Hematopoietic multipotent progenitor cell treated with erythropoietin and hydrocortisone succinate and interleukin-3 and kit ligand, for 15 days (in vitro differentiated cells): ENCODE results near the gene ITIH3.
A peak's percentile ranks its signal among the peaks of the same experiment; 100 is the strongest.

Source experiments
- DNase-seq: peaks from one replicate; pipeline ENCODE4 v3.0.0-alpha.2; 2015; ENCODE audit warnings: low spot score

ITIH3 gene

DNA sequence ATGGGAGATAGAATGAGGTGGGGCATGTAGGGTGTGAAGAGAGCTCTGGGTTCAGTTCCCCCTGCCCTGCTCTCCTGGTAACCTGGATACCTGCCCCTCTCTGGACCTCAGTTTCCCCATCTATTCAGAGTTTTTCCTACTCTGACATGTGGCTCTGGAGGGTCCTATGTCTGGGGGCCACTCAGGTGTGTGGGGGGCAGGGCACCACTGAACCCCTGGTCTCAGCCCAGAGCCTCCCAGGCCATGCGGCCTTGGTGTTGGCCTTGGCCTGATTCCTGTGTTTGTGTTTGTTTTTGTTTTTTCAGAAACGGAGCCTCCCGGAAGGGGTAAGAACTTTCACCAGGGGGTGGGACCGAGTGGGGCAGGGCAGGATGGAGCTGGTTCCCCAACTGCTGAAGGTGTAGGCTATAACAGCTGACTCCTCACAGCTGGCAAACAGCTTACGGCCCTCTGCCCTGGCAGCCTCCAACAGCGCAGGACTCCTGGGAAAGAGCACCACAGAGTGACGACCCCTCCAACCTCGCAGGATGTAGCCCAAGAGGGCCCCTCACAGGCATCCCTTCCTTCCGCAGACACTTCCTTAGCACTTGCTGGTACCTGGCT lies 803 bp downstream of the ITIH3 start:
- DNase-seq: no peak

DNA sequence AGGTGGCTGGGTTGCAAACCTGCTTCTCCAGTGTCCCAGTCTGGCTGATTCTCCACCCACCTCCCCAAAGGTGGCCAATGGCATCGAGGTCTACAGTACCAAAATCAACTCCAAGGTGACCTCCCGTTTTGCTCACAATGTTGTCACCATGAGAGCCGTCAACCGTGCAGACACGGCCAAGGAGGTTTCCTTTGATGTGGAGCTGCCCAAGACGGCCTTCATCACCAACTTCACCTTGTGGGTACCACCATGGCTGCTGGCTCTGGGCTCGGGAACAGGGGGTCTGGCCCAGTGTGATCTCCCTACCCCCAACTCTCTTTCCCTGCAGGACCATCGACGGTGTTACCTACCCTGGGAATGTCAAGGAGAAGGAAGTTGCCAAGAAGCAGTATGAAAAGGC lies 1.8 kb downstream of the ITIH3 start:
- DNase-seq: no peak

DNA sequence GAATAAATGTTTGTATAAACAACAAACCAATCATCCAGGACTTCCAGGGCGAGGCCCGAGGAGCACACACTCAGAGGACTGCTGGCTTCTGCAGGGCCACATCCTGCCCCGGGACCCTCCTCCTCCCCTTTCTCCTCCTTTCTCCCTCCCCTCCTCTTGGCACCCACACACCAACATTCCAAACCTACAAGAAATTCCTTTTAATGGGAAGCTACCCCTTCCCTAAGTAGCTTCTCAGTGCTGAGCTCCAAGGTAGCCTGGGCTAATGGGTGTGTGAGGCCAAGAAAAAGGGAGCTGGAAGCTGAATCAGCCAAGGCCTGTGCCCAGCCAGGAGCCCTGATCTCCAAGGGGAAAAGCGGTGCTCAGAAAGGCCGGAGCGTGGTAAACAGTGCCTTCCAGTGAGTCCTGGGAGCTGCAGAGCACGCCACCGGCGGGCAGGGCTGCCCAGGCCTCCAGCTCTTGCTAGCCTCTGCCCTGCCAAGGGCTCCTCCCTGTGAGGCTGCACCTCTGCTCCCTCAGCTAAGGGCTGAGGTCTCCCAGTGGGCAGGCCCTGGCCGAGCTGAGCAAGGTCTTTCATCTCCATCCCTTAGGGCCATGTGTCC lies 3.9 kb downstream of the ITIH3 start:
- no peak for DNase-seq

DNA sequence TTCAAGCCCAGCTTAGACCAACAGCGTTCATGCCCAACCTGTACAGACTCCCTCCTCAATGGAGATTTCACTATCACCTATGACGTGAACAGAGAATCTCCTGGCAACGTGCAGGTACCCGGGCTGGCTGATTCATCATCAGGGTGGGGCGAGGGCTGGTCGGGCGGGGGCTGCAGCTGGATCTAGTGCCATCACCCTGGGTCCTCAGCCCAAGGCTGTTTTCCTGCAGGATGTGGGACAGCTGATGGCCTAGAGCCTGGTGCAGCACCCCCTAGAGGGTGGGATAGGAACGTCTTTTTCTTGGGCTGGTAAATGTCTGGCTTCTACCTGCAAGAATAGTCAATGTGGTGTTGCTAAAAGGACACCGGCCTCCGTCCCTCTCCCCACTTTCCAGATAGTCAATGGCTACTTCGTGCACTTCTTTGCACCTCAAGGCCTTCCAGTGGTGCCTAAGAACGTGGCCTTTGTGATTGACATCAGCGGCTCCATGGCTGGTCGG lies 4.4 kb downstream of the ITIH3 start:
- peak; percentile 34 for DNase-seq

DNA sequence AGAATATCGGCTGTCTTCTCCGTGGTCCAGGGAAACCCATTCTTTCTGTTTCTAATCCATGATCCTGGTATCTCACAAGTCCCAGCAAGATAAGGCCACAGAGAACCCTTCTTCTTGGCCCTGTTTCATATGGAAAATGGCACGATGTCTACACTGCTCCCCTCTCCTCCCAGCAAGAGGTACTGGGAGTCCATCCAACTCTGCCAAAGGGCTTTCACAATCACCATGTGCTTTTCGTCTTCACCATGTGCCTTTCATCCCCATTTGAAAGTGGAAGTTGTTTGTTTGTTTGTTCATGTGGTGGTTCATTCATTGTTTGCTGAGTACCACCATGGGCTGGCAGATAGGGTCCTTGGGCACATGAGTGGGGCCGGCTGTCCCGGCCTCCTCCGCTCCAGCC lies 5.5 kb downstream of the ITIH3 start:
- DNase-seq: no peak

DNA sequence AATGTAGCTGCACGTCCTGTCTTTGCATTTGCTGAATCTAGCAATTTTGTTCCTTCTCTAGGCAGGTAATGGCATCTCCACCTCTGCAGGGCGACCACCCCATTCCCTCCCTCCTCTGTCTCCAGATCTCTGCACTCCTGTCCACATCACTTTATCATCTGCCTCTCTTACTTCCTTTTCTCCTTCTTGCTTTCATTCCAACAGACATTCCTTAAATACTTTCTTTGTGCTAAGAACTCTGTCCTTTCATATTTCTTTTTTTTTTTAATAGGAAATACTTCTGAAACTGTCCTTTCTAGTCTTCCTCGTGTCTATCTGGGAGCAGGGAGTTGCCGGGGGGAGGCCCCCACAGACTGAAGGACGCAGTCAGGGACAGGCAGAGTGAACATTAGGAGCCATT lies 7.2 kb downstream of the ITIH3 start:
- DNase-seq: no peak

DNA sequence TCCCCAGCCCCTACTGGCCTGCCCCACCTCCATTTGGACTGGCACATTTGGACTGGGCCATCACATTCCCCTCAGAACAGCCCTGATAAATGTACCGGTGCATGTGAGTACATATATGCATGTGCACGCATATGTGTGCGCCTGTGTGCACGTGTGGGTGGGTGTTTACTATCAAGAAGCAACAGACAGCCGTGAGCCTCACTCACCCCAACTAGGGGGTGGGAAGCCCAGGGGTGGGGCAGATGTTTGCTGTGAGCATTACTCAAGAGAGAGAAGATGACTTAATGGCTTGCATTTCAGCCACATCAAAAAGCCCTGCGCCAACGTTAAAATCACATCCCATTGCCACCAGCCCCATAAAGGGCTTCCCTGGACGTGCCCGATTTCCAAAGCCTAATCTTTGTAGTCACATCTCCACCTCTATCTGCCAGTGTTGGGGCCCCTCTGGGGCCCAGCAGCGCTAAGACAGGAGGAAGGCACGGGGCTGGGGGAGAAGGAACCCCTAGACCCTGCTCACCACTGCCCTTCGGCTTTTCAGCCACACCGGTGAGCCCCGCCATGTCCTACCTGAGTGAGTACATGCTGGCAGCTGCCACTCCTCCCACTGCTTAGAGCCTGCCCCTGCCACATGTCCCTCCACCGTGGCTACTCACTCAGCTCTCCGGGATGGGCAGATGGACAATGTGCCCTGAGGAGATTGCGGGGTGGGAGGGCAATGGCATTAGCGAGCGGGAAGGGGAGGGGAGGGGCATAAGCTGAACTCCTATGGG lies 10.9 kb downstream of the ITIH3 start:
- no peak for DNase-seq

DNA sequence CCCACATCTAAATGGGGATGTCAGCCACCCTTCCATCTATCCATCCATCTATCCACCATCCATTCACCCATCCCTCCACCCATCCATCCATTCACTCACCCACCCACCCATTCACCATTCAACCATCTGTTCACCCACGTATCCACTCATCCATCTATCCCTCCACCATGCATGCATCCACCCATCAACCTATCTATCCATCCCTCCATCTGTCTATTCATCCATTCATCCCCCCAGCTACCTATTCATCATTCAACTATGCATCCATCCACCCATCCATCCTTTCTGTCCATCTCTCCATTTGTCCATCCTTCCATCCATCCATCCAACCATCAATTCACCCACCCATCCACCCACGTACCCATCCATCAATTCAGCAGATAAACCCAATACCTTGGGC lies 14.6 kb downstream of the ITIH3 start:
- DNase-seq: no peak

DNA sequence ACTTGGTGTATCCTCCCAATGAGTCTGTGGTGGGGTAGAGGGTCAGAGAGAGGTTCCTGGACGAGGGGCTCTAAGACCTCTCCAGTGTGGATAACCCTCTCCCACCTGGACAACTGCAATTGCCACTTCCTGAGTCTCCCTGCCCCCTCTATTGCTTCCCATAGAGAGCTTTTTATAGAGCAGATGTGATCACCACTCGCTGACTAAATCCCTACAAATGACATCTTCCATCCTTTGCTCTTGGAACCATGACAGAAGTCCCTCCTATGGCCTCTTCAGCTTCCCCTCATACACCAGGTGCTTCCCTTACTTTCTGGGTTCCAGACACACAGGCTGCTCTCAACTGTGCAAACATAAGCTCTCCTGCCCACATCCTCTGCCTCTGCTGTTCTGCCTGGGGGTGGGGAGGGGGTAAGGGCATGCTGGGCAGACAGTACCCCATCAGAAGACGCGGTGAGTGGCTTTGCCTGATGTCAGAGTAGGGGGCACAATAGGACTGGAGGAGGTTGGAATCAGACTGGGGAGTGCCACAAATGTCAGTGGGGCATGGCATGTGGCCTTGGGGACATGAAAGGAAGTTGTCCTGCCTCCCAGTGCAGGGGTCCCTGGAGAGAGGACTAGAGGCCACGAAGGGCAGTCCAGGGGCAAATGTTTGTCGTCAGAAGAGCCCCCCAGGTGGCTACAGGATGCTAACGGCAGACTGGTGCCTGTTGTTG lies 15.2 kb downstream of the ITIH3 start:
- no peak for DNase-seq

DNA sequence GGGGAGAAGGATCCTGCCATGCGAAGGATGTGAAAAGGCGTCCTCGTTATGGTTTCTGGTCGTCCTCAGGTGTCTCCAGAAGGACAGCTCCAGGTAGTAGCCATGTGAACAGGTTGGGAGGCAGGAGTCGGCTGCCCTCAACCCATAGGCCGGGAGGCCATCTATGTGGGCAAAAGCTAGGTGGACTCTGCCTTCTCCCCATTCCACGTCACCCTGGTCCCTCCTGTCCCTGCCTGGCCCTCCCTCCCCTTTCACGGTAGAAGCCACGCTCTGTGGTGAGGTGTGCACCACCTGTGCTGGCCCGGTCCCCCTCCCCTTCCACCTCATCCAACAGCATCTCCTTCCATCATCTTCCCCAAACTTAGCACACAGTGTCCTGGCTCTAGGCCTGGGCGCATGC lies 16.3 kb downstream of the ITIH3 start:
- no peak for DNase-seq

DNA sequence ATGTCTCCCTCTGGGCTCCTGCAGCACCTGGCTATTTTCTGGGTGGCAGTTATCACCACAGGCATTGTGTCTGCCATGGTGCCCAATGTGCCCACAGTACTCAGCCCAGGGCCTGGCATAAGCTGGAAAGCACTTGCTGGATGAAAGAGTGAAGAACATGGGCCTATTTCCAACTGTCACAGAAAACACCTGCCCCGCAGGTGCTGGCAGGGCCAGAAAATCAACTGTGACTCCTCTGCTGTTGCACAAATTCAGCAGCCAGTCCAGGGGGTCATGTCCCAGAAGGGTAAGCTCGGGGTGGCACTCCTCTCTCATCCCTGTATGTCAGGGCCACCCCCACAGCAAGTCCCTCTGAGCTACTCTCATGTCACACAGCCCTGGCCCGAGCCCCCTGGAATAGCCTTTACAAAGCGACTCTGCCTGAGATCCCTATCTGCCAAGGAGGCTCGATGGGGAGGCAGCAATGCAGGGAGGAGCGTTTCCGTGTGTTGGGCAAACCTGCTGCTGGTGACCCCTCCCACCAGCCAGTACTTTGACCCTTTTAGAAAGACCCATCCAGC lies 16.9 kb downstream of the ITIH3 start:
- no peak for DNase-seq

DNA sequence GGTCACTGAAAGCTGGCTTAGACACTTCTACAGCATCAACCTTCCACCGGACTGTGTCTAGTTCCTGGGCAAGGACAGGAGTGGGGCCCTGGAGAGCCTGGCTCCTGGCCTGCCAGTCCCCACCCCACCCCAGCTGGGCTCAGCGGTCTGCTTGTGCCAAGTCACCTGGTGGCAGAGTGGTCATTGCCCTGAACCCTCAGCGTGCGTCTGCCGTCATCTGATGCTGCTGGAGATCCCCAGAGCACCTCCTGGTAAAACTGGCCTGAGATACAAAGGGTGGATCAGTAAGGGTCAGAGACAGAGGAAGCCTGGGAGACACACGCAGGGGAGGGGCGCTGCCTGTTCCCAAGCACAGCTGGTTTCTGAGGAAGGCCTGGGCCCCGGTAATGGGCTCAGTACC lies 19.2 kb downstream of the ITIH3 start:
- no peak for DNase-seq

DNA sequence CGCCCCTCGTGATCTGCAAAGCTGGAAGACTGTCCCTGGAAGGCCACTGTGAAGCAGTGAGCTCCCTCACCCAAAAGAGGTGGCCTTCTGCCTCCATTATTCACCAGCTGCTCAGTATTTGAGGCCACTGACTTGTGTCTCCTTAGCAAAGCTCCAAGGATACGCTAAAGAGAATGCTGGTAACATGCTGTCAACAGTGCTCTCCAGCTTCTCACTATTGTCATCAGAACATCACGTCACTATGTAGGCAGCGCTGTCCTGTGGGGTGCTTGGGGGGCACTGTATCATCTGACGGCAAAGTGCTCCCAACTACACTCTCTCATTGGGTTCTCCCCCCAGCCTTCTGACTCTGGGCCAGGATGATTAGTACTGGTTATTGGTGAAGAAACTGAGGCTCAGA lies 21.6 kb downstream of the ITIH3 start:
- DNase-seq: no peak

DNA sequence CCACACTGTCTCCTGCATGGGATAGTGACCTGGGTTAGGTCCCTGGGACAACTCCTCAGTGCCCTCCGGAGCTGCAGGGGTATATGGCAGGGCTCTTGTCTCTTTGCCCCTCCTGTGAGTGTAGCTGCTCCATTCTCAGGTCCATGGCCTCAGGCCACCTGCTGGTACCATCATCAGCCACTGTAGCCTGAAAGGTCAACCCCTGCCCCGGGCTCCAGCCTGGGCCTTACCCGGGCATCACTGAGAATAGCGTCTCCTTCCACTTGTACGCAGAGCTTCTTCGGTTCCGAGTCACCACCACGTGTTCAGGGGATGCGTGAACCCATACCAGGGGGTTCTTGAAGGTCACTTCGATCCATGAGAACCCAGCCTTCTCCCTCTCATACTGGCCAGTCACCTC lies 22.1 kb downstream of the ITIH3 start:
- DNase-seq: no peak

DNA sequence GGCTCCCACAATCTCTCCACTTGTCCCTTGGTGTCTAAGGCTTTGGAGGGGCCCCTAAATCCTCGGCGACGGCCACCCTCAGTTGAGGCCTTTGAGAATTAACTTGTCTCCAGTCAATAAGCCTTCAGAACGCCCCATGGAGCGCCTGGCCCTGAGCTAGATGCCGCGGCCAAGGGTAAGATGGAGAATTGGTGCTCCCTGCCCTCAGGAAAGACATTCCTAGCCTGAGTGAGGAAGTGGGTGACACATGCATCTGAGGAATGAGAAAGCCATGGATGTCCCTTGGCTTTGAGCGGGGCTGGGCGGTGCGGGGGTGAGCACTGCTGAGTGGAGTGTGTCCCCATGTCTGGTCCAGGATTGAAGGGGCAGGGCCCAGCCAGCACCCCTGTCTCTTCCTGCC lies 22.6 kb downstream of the ITIH3 start:
- no peak for DNase-seq

DNA sequence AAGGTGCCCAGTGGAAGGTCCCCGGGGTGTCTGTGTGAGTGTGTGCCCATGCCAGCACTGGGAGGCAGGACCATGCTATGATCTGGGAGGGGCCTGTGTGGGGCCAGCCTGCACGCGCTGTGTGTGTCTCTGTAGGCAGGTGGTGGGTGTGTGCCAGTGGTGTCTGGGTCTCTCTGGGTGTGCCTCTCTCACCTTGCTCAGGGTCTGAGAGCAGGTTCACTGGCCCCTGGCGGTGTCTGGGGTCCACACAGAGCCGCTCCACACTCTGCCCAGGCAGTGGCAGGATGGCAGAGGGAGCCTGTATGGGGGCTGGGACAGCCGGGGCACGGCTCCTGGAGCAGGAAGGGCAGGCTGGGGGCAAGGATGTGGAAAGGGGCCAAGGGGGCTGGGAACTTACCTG lies 23.3 kb downstream of the ITIH3 start:
- no peak for DNase-seq

DNA sequence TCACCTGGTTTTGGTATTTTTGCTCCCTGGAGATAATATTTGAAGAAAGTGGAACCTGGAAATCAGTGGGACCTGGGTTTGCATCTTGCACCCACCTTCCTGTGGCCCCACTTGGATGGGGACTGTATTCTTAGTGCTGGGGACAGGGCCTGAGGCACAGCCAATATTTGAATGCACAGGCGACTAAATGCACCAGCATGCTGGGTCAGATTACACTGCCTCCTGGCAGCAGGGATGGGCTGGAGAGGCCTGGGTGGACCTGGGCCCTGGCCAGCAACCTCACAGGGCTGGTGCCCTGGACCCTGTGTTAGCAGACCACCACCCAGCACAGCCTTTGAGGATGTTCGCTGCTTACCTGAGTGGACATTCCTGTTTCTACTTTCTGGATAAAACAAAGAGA lies 25.3 kb downstream of the ITIH3 start:
- no peak for DNase-seq

DNA sequence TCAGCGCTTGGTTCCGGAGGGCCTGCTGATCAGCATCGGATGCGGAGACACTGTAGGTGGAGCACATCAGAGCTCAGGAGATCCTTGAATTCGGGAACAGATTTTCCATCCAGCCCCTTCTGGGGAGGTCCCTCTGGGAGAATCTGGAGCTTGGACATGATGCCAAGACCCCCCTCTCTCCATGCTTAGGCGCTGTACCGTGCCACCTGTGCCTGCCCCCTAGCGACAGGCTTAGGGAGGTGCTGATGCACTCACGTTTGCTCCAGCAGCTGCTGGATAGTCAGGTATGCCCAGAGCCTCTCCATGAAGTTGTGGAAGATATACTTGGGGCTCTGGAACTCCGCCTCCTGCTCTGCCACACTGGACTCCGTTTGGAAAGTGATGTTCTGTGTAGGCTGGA lies 26.1 kb downstream of the ITIH3 start:
- DNase-seq: peak; percentile 38

DNA sequence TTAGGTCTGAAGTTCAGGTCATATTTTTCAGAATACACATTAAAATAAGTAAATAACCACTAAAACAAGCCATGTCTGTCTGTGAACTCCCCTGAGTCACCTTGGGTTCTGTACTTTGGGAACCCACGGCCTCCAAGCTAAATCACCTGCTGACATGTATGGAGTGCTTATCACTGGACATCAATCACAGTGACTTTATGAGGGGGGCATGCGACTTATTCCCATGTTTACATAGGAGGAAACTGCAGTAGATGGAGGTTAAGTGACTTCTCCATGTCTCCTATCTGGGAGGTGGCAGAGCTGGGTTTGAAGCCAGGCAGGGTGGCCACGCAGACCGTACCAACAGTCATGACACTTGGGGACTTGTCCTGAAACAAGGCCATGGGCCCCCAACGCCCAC lies 27.8 kb downstream of the ITIH3 start:
- DNase-seq: no peak

DNA sequence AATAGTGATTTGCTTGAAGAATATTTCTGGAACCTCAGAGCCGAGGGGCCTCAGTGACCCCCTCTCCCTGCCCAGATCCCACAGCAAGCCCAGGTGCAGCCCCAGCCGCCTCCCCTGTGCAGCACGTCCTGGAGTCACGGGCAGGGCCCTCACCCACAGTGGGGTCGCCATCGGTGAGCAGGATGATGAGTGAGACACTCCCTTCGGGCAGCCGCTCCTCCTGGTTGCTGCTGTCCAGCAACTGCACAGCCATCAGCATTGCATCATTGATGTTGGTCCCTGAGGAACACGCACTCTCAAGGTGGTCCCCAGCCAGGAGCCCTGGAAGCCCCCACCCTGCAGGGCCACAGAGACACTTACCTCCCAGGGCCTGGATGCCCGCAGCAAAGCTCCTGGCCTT lies 29.4 kb downstream of the ITIH3 start:
- DNase-seq: no peak

DNA sequence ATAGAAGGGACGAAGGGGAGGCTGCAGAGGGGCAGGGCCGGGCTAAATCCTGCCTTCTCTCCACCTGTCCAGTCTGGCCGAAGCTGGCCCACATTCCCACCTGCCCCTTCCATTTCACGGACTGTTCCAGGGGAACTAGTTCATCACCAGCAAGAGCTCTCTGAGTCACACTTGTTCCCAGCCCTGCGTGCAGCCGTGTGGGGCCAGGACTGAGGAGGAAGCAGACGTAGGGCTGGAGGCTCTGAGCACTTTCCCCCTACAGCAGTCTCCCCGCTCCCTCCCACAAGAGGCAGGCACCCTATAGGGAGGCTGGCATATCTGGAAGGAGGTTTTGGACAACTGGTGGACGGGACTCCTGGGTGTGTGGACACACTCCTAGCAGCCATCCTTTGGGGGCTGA lies 32.8 kb downstream of the ITIH3 start:
- no peak for DNase-seq

DNA sequence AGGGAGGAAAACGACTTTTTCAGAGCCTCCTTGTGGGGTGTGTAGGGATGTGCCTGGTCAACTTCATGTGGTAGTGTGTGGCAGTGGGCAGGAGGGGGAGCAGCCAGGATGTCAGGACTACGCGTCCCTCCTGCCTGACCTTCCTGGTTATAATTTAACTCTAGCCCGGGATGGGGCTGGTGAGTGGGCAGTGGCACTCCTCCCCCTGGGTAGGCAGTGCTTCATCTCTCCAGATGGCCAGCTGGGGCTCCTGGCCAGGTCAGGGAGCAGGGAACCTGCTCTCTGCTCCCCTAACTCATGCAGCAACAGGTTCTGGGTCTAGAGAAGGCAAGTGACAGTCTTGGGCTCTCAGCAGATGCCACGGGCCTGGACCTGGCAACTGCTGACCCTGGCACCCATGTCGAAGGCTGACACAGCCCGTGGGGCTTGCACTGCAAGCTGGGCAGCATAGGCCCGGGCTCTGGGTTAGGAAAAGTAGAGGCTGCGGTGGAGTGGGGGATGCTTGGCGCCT lies 33.3 kb downstream of the ITIH3 start:
- no peak for DNase-seq
